OCI-M2 (cell line): ENCODE measurements around the gene ANKRD28.

Experiments
- DNase-seq: peaks from one replicate; lab custom pipeline; 2025; ENCODE audit not compliant: unreplicated experiment; lab: John Stamatoyannopoulos, UW

ANKRD28 gene

DNA sequence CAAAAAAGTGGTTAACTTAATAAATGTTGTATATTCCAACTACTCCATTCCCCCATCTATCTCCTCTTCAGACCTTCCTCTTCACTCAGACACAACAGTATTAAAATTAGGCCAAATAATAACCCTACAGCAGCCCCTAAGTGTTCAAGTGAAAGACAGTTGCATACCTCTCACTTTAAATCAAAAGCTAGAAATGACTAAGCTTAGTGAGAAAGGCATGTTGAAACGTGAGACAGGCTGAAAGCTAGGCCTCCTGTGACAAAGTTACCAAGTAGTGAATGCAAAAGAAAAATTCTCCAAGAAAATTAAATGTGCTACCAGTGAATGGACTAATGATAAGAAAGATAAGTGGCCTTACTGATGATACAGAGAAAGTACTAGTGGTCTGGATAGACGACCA lies 71.7 kb downstream of the ANKRD28 start:
- DNase-seq = no peak

DNA sequence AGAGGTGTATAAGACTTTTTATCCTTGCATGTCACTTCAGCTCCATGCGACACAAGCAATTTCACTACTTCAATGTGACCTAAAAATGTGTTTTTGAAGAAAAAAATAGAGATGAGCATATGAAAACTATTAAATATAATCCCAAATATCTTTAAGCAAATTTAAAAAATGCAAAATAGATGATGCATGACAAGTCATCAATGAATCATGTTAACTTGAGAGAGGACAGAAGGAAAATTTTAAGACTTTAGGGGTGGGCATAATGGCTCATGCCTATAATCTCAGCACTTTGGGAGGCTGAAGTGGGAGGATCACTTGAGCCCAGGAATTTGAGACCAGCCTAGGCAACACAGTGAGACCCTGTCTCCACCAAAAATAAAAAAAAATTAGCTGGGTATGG lies 73.3 kb downstream of the ANKRD28 start:
- no peak for DNase-seq

DNA sequence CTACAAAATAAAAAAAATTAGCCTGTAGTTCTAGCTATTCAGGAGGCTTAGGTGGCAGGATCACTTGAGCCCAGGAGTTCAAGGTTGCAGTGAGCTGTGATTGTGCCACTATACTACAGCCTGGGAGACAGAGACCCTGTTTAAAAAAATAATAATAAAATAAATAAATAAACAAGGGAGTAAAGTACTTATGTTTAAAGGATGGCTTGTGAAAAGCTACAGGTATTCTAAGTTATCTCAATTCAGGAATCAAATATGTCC lies 74.2 kb downstream of the ANKRD28 start:
- DNase-seq = no peak

DNA sequence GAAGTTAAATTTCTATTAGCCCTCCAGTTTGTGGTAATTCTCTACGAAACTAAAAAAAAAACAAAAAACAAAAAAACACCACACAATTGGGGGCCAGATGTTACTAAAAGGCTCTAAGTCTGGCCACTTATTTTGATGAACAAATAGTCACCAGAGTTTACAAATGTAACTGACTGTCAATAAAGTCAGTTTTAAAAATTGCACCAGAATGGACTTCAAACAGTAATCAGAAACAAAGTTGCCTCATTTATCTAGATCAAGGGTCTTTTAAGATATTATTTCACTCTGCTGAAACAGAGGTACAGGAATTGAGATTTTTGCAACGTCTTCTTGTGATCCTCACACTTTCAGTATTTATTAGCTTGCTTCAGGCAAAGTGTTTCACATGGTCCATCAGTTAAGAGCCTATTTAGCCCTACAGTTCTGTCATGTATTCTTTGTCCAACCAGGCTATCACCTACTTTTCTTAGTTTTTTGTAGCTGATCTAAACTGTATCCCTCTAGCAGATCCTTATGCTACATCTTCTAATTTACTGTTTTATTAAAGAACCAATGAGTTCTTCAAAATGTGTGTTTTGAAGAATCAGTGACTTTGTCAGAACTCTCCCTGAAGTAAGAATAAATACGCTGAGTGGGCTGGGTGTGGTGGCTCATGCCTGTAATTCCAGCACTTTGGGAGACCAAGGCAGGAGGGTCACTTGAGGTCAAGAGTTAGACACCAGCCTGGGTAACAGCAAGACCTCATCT lies 74.7 kb downstream of the ANKRD28 start:
- DNase-seq = no peak

DNA sequence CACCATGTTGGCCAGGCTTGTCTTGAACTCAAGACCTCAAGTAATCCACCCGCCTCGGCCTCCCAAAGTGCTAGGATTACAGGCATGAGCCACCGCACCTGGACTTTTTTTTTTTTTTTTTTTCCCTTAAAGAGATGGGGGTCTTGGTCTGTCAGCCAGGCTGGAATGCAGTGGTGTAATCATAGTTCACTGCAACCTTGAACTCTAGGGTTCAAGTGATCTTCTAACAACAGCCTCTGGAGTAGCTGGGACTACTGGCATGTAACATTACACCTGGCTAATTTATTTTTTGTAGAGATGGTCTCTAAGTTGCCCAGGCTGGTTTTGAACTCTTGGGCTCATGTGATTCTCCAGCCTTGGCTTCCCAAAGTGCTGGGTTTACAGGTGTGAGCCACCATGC lies 81.6 kb downstream of the ANKRD28 start:
- no peak for DNase-seq

DNA sequence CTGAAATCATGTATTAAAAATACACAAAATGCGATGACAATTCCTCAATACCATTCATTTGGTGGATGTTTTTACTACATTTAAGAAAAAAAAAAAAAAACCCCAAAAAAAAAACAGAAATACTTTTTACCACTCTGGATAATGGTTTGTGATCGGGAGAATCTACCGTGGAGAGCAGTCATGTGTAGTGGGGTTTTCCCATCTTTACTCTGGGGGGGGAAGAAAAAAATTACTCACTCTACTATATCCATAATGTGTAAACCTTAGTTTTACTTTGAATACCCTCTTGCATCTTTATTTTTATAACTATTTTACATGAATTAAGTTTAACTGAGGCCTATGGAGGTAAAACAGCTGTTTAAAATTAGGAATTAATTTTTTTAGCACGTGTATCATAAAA lies 83.3 kb downstream of the ANKRD28 start:
- no peak for DNase-seq

DNA sequence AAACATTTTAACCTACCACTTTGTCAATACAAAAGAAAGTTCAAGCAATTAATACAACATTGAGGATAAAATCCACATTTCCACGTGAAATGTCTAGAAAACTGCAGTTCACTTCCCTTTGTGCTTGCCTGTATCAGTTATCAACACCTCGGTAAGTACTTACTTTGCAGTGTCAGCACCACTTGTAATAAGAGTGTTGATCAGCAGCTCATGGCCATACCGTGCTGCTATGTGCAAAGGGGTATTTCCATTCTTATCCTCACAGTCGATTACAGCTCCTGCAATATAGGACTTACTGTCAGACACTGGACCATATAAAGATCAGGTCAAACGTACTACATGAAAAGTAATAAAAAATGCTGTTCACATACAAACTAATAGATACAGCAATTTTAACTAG lies 84.4 kb downstream of the ANKRD28 start:
- DNase-seq = no peak

DNA sequence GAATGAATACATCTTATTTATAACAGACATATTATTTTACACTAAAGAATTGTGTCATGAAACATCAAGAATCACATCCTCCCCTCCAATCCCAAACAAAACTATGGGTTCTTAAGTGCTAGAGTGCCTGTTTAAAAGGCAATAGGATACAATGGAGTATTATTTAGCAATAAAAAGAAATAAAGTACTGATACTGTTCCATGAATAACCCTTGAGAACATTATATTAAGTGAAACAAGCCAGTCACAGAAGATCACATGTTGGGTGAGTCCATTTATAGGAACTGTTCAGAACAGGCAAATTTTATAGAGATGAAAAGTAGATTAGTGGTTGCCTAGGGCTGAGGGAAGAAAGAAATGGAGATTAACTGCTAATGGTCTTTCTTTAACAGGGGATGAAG lies 86.5 kb downstream of the ANKRD28 start:
- DNase-seq = no peak

DNA sequence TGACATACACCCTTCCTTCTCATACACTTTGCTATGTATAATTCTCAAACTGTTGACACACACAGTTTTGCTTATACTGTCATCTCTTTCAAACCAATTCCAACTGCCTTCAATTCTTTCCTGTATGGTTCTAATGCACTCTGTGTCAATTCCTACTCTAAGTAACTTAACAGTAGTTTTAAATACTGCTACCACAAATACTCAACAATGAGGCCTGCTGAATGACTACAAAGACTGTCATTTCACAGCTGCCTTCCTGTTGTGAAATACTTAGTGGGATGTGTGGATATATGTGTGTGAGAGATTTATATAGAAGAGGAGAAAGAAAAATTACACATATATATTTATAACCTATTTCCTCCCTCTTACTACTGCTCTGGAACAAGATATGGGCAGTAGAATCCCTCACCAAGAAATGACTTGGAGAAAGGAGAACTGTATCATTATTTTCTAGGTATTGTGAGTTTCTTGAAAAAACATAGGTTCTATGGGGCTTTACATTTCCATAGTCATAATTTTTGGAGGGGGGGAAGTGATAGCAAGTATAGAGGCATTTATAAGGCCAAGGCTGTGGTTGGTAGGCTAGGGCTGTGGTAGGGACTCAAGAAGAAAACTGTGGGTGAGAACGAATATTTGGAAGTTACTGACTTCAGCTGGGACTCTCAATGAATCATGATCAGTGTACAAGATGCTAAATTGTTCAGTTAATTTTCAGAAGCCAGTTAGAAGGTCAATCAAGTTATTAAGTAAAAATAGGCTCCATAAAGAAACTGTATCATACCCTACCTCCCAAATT lies 88.7 kb downstream of the ANKRD28 start:
- no peak for DNase-seq

DNA sequence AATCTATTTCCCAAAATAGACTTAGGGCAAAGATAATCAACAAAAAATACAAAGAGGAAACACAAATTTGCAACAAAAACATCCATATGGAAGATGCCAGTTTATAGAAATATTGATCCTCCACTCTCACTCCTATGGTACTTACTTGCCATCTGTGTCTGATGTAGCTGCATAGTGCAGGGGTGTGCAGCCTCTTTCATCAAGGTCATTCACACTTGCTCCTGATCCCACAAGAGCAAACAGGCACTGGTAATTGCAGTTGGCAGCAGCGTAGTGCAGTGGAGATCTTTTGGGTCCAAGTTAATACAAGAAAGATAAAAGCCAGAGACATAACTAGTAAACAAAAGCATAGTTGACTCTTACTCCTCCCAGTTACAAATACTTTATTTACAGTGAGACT lies 90.0 kb downstream of the ANKRD28 start:
- DNase-seq = no peak

DNA sequence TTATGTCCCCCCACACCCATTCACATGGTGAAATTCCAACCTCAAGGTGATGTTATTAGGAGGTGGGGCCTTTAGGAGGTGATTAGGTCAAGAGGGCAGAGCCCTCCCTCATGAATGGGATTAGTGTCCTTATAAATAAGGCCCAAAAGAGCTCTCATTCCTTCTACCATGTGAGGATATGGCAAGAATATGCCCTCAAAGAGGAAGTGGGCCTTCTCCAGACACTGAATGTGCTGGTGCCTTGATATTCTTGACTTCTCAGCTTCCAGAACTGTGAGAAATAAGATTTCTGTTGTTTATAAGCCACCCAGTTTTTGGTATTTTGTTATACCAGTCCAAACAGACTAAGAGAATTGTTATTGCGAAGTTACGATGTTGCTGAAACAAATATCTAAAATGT lies 94.4 kb downstream of the ANKRD28 start:
- DNase-seq = no peak

DNA sequence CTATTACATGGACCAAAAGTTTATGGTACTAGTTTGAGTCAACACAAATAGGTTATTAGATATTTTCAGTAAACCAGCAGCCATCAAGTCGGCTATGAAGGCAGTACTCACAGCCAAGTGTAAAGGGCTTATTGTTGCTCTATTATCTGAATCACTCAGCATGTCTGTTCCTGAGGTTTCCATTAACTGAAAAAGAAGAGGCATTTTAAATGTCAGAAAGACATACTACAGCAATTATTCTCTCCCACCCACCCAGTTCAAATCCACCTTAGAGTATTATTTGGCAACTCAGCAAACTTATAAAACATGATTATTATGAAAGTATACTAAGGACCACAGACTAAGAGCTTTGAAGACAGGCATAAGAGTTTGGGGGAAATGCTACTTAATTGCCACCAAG lies 103.2 kb downstream of the ANKRD28 start:
- no peak for DNase-seq

DNA sequence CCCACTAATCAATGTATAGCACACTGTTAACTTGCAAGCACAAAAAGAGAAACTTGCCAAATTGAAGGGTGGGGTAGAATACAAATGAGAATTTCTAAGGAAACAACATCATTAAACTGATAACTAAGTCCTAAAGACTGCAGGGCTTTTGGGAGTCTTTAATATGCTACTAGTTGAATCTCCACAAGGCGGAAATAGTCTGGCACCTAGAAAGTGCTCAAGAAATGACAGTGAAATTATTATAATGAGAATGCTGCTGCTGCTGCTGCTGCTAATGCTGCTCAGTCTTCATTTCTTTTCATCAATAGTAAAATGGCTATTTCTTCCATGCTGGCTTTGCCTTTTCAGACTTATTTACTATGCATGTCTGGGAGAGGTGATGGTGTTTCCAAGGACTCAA lies 104.4 kb downstream of the ANKRD28 start:
- no peak for DNase-seq

DNA sequence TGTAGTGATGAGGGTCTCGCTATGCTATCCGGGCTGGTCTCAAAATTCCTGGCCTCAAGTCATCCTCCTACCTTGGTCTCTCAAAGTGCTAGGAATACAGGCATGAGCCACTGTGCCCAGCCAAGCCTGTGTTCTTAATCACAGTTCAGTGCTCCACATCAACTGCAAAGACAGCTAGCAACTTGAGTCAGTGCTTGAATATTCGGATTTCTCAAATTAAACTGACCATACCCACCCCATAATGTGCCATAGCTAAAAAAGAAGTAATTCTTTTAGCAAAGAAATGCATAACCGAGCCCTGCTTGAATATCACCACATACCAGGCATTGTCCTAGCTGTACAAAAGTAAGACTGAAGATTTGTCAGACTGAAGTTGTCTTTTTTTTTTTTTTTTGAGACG lies 107.0 kb downstream of the ANKRD28 start:
- DNase-seq = no peak

DNA sequence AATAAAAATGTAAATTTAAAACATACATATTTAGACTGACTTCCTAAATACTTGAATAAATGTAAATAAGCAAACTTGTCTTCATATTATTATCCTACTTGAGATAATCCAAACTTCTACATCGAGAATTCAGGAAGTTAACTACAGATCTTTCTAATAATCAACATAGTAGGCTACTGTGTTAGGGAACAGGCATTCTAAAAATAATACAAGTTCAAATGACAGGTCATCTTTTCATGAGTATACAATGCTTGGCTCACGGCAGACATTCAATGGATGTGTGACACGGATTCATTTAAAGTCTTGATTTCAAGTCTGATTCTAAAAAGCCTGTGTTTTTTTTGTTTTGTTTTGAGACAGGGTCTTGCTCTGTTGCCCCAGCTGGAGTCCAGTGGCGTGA lies 107.5 kb downstream of the ANKRD28 start:
- DNase-seq = no peak

DNA sequence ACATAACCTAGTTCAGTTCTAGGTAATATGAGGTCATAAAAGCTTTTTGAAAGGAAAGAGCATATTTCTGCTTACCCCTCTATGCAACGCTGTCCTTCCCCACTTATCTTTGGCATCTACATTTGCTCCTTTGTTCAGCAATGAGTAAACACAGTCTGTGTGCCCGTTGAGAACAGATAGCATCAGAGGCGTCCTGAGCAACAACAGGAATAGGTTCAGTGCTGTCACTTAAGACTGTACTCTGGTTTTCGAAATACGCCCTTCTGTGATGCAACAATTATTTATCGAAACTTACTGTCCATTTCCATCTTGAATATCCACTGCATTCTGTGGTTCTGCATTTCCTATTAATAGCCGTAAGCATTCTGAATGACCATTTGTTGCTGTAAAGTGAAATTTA lies 111.9 kb downstream of the ANKRD28 start:
- no peak for DNase-seq

DNA sequence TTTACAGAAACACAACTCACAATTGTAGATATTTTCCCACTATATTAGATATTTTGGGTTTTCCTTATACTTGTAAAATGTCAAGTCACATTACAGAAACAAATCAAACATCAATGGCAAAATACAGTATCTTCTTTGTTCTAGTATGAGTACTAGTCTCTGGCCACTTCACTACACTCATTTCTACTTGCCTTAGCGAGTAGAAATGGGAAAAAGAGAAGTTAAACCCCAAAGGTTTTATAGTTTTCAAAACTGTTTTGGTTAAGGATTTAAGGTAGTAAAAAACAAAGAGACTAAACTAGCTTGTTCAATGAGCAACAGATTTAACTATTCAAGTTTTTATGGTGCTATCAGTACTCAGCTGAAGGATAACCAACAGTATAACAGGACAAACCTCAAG lies 114.5 kb downstream of the ANKRD28 start:
- DNase-seq = no peak

DNA sequence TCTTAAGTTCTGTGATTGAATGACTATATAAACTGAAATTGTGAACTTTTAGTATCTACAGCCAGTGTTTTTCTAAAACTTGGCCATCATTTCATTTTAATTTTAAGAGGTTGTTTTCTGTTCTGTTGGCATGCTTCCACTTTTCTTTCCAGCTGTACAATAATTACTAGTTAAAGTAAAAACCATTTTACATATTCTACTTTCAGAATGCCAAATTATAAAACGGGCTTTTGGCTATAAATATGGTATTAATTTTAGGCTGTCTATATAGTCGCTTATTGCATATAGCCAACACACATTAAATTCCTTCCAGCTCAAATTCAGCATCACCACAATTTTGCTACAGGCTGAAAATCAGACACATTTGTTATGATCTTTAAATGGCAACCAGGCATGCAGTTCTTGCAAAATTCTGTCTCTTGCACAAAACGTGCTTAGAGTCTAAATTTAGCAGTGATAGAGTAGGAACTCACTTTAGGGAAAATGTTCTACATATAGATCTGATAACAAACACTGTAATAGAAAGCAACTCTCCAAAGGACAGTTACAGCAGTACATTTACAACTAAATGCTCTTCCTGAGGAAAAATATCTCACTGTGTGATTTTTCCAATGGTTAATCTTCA lies 115.1 kb downstream of the ANKRD28 start:
- DNase-seq = no peak

DNA sequence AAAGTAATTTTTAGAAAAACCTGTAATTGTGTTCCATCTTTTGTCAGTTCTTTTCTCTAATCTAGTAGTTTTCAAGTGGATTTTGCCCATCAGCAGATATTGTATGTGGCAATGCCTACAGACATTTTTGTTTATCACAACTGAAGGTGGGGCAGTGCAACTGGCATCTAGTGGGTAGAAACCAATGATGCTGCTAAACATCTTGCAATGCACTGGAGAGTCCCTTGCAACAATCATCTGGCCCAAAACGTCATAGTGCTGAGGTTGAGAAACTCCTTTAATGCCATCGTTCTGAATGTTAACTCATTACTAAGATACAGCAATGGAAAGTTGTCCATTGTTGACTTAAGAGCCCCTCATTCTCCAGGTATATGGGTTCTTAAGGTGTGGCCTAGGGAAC lies 116.1 kb downstream of the ANKRD28 start:
- DNase-seq = no peak

DNA sequence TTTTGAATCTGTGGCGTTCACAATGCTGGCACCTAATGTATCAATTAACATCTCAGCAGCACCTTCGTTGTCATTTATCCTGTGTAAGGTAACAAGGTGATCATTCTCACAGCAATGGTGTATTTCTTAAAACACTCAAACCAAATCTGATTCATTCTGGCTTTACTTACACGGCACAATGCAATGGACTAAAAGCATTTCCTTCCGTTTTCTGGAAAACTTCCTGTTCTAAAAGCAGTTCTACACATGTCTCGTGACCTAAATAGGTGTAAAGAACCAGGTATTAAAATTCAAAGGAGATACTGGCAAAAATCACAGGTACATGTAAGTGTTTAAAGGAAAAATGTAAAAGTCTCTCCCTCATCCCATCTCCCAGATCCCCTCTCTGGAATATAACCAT lies 118.5 kb downstream of the ANKRD28 start:
- DNase-seq = no peak

DNA sequence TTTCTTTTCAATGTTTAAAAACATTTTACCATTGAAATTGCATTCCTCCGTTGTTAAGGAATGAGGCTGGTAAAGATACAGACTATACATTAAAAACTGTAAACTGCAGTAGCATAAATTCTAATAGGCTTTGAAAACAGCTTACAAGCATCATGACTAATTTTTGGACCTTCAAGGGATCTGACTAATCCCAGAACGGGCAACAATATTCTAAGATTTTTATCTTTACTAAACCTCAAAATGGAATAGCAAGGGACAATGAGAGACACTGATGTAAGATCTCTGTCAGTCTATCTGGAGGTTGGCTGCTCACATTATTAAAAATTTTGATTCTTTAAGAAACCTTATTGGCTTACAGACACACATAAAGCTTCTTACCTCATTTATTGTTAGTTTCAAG lies 121.5 kb downstream of the ANKRD28 start:
- DNase-seq = no peak

DNA sequence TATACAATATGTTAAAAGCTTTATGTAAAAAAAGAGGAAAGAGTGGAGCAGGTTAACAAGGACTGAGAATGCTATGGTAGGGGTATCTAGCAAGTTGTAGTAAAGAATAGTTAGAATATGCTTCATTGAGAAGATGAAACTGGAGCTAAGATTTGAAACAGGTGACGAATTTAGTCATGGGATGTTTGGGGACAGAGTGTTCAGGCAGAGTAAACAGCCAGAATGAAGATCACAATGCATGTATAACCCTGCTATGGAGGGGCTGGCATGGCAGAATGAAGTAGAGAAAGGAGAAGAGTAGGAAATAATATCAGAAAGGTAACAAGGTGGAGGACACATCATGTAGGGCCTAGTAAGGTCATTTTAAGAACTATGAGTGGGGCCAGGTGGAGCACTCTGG lies 124.2 kb downstream of the ANKRD28 start:
- DNase-seq = no peak

DNA sequence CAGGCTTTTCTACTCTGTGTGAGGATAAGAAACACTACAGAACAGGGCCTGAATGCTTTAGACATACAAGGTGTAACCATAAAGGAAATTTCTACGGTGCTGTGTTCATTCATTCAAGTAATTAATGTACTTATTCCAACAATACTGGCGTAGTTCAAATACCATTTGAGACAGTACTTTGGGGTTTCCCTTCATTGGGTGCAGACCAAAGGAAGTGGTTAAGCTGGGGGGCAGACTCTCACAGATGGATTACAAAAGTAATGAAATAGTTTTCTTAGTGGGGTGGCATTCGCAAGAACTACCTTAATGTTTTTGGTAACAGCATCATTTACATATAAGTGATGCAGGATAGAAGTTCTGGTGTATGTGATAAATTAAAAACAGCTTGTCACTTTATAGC lies 130.3 kb downstream of the ANKRD28 start:
- DNase-seq = no peak
